ENCODE measurements around the gene NDUFS6. TPM values are rescaled to one million over a fixed set of nuclear protein-coding genes. Genes with fewer than 3 reads are reported as not detected.
A peak's percentile ranks its signal among the peaks of the same experiment; 100 is the strongest.

NDUFS6 gene
- total RNA-seq: 31.7 and 35.1 TPM in 2 replicates
- long read RNA-seq, transcript NDUFS6-201 (4 exons, 1,082 nt): major isoform, 8 of 16 reads
- long read RNA-seq, partial matches to known transcripts: 5 of 16 reads
- long read RNA-seq, other reads (novel, unspliced or antisense): 3 of 16 reads

- Mint-ChIP-seq H3K27ac (ENCODE audit: unreplicated experiment) (peak within 1 kb of the TSS; percentile 99), H3K4me1 (ENCODE audit: unreplicated experiment) (peaks cover 38% of the 10 kb centered on the region), H3K9me3 (ENCODE audit: unreplicated experiment) (no peaks in the 10 kb centered on the region), H3K36me3 (ENCODE audit: unreplicated experiment) (peaks cover 33% of the 10 kb centered on the region), H3K4me3 (ENCODE audit: unreplicated experiment) (peak within 1 kb of the TSS; percentile 97), H3K27me3 (ENCODE audit: unreplicated experiment) (no peaks in the 10 kb centered on the region)
- DNase-seq (ENCODE audit: extremely low spot score, unreplicated experiment): no peak
- TF ChIP-seq, protein P1, sequence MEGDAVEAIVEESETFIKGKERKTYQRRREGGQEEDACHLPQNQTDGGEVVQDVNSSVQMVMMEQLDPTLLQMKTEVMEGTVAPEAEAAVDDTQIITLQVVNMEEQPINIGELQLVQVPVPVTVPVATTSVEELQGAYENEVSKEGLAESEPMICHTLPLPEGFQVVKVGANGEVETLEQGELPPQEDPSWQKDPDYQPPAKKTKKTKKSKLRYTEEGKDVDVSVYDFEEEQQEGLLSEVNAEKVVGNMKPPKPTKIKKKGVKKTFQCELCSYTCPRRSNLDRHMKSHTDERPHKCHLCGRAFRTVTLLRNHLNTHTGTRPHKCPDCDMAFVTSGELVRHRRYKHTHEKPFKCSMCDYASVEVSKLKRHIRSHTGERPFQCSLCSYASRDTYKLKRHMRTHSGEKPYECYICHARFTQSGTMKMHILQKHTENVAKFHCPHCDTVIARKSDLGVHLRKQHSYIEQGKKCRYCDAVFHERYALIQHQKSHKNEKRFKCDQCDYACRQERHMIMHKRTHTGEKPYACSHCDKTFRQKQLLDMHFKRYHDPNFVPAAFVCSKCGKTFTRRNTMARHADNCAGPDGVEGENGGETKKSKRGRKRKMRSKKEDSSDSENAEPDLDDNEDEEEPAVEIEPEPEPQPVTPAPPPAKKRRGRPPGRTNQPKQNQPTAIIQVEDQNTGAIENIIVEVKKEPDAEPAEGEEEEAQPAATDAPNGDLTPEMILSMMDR (IDR thresholded peaks at IDR 0.05): no peak
These were observed at the start of gene NDUFS6 for GRCh38 chr5:1801222-1801966. Gene NDUFS6 (plus strand): TSS chr5:1801407. CDS start chr5:1801418, 11 bp downstream.

DNA sequence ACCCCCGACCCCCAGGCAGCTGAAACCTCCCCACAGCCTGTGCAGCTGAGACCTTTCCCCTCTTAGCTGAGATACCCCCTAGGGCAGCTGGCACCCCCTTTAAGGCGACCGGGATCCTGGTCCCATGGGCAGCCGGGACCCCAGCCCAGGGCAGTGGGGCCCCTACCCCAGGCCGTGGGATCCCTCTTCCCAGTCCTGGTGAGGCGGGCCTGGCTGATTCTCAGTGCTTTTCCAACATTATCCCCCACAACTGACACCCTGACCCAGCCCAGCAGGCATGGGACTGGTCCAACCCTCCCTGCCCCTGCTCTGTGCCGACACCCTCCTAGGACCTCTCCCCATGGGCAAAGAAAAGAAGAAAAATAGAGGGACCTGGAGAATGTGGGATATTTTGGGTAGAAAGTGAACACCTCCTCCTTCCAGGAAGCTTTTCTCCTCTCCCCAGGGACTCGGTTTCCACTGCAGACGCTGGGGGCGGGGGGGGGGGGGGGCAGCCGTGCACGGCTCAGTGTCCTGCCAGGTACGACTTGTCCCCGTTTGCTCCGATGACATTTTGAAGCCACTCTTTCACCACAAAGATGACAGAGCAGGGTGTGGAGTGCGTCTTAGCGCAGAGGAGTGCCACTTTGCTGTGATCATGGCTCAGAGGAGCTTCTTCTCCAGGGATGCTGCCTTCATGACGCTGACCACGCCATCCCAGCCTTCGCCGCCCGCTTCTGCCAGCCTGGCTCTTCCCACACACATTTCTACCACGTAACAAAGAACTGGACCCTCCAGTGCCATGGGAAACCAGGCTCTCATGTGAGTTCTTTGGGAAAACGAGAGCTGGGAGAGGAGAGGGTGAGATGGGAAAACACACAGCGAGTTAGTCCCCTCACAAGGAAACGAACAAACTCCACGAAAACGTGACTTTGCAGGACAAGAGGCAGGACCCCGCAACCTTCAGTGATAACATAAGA is 49.1 kb upstream of the NDUFS6 start:
- H3K4me1 Mint-ChIP-seq (ENCODE audit: unreplicated experiment): no peaks in the 10 kb centered on the region
- H3K27me3 Mint-ChIP-seq (ENCODE audit: unreplicated experiment): no peaks in the 10 kb centered on the region
- no peak overlapping the region for H3K4me3 Mint-ChIP-seq (ENCODE audit: unreplicated experiment)
- no peaks in the 10 kb centered on the region for H3K9me3 Mint-ChIP-seq (ENCODE audit: unreplicated experiment)
- TF ChIP-seq, protein P1 (IDR thresholded peaks at IDR 0.05): no peak
- peak; percentile 60 for DNase-seq (ENCODE audit: extremely low spot score, unreplicated experiment)
- no peaks in the 10 kb centered on the region for H3K36me3 Mint-ChIP-seq (ENCODE audit: unreplicated experiment)
- no peak overlapping the region for H3K27ac Mint-ChIP-seq (ENCODE audit: unreplicated experiment)

DNA sequence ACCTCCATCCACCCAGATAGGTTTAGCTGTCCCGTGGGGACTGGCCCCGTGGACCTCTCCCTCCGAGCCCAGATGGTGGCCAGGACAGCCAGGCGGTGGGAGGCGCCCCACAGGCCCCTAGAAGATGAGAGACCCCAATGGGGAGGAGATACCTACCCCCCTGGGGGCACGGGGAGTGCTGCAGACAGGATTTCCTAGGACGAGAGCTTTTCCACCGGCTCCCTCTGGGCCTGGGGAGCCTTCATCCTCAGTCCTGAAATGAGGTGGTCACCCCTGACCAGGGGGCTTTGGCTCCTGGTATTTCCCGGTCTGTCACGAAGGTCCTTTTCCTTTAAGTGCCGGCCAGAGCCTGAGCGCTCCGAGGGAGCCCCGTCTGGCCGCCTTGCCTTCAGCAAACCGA is 48.3 kb upstream of the NDUFS6 start:
- Mint-ChIP-seq H3K9me3 (ENCODE audit: unreplicated experiment) (no peaks in the 10 kb centered on the region), H3K36me3 (ENCODE audit: unreplicated experiment) (no peaks in the 10 kb centered on the region), H3K27ac (ENCODE audit: unreplicated experiment) (no peak overlapping the region), H3K4me1 (ENCODE audit: unreplicated experiment) (no peaks in the 10 kb centered on the region), H3K4me3 (ENCODE audit: unreplicated experiment) (no peak overlapping the region), H3K27me3 (ENCODE audit: unreplicated experiment) (no peaks in the 10 kb centered on the region)
- DNase-seq (ENCODE audit: extremely low spot score, unreplicated experiment): peak; percentile 83
- TF ChIP-seq, protein P1 (IDR thresholded peaks at IDR 0.05): no peak

DNA sequence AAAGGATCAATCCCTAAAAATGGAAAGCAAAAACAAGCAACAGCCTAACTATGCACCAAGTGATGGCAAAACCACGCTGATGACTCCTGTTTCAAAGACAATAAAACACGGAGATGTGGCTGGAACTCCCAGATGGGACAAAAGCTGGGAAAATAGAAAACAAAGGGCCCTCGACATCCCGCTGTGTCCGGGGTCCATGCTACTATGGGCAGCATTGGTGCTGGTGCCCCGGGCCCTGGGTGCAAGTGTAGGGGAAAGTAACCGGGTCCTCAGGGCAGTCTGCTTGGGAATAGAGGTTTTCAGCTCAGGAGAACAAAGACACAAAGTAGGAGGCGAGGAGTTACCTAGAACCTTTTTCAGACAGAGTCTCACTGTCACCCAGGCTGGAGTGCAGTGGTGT is 47.7 kb upstream of the NDUFS6 start:
- no peaks in the 10 kb centered on the region for H3K4me1 Mint-ChIP-seq (ENCODE audit: unreplicated experiment)
- no peak overlapping the region for H3K27ac Mint-ChIP-seq (ENCODE audit: unreplicated experiment)
- TF ChIP-seq, protein P1 (IDR thresholded peaks at IDR 0.05): no peak
- peak; percentile 74 for DNase-seq (ENCODE audit: extremely low spot score, unreplicated experiment)
- no peaks in the 10 kb centered on the region for H3K36me3 Mint-ChIP-seq (ENCODE audit: unreplicated experiment)
- H3K27me3 Mint-ChIP-seq (ENCODE audit: unreplicated experiment): no peaks in the 10 kb centered on the region
- no peak overlapping the region for H3K4me3 Mint-ChIP-seq (ENCODE audit: unreplicated experiment)
- H3K9me3 Mint-ChIP-seq (ENCODE audit: unreplicated experiment): peaks cover 4% of the 10 kb centered on the region
